Liver (tissue), 9 donors: ENCODE data around the gene UCP2. TPM values are rescaled to one million over a fixed set of nuclear protein-coding genes. Genes with fewer than 3 reads are reported as not detected.

Experiments used
- DNase-seq: peaks from one replicate; pipeline ENCODE4 v3.0.0-alpha.2; 2017; ENCODE audit warnings: low spot score
- H3K27ac ChIP-seq, 2 donors: one replicate each; pipeline ENCODE4 v1.7.0; 2013; ENCODE audit warnings: inconsistent platforms in 2 of 2, low read length in 2 of 2, control low read depth in 1 of 2, low read depth in 1 of 2, mild to moderate bottlenecking in 1 of 2
- H3K27me3 ChIP-seq, 4 donors: one replicate each; pipeline versions ENCODE4 v1.6.1 to v1.7.0; 2013; ENCODE audit warnings: low read length in 3 of 4, inconsistent platforms in 1 of 4, mild to moderate bottlenecking in 1 of 4, moderate library complexity in 1 of 4; ENCODE audit not compliant: control insufficient read depth in 4 of 4, insufficient read depth in 4 of 4
- H3K36me3 ChIP-seq, 4 donors: one replicate each; pipeline versions ENCODE4 v1.6.1 to v1.7.0; 2013; ENCODE audit warnings: low read length in 3 of 4, mild to moderate bottlenecking in 3 of 4, low read depth in 1 of 4, moderate library complexity in 1 of 4; ENCODE audit not compliant: control insufficient read depth in 4 of 4, insufficient read depth in 3 of 4
- H3K4me1 ChIP-seq, 4 donors: one replicate each; pipeline versions ENCODE4 v1.6.1 to v1.7.0; 2013; ENCODE audit warnings: low read length in 3 of 4, mild to moderate bottlenecking in 3 of 4, moderate library complexity in 1 of 4; ENCODE audit not compliant: control insufficient read depth in 4 of 4, insufficient read depth in 4 of 4
- H3K4me3 ChIP-seq, 3 donors: one replicate each; pipeline versions ENCODE4 v1.6.1 to v1.7.0; 2013; ENCODE audit warnings: low read length in 3 of 3, control low read depth in 1 of 3, low read depth in 1 of 3, mild to moderate bottlenecking in 1 of 3
- H3K9ac ChIP-seq, 2 donors: one replicate each; pipeline ENCODE4 v1.7.0; 2013; ENCODE audit warnings: low read length in 2 of 2, mild to moderate bottlenecking in 2 of 2, moderate library complexity in 2 of 2, control low read depth in 1 of 2, low read depth in 1 of 2
- H3K9me3 ChIP-seq, 4 donors: one replicate each; pipeline versions ENCODE4 v1.6.1 to v1.7.0; 2013; ENCODE audit warnings: low read length in 3 of 4; ENCODE audit not compliant: control insufficient read depth in 4 of 4
- EGR1 ChIP-seq, 2 donors: IDR thresholded peaks; 2 replicates each; pipeline ENCODE4 v1.6.1; 2016 to 2018; ENCODE audit warnings: antibody characterized with exemption in 2 of 2, low read depth in 2 of 2
- FOXA2 ChIP-seq: IDR thresholded peaks from 2 replicates; pipeline ENCODE4 v1.6.1; 2016; ENCODE audit warnings: antibody characterized with exemption
- HNF4A ChIP-seq, 2 donors: conservative IDR thresholded peaks; 2 replicates each; pipeline ENCODE4 v1.6.1; 2016; ENCODE audit warnings: antibody characterized with exemption in 2 of 2, mild to moderate bottlenecking in 2 of 2
- JUND ChIP-seq, 2 donors: IDR thresholded peaks; 2 replicates each; pipeline ENCODE4 v1.6.1; 2016; ENCODE audit warnings: antibody characterized with exemption in 2 of 2
- NR2F2 ChIP-seq: IDR thresholded peaks from 2 replicates; pipeline ENCODE4 v1.6.1; 2016; ENCODE audit warnings: antibody characterized with exemption
- RAD21 ChIP-seq, 2 donors: IDR thresholded peaks; 2 replicates each; pipeline ENCODE4 v1.6.1; 2016; ENCODE audit warnings: antibody characterized with exemption in 2 of 2, mild to moderate bottlenecking in 2 of 2
- RXRA ChIP-seq, 2 donors: IDR thresholded peaks; 2 replicates each; pipeline ENCODE4 v1.6.1; 2017 to 2018; ENCODE audit warnings: antibody characterized with exemption in 2 of 2, mild to moderate bottlenecking in 1 of 2
- SP1 ChIP-seq: IDR thresholded peaks from 2 replicates; pipeline ENCODE4 v1.6.1; 2018; ENCODE audit warnings: antibody characterized with exemption, mild to moderate bottlenecking
- TAF1 ChIP-seq: conservative IDR thresholded peaks from 2 replicates; pipeline ENCODE4 v1.6.1; 2016; ENCODE audit warnings: antibody characterized with exemption, mild to moderate bottlenecking
- YY1 ChIP-seq: IDR thresholded peaks from 2 replicates; pipeline ENCODE4 v1.6.1; 2016; ENCODE audit warnings: antibody characterized with exemption, mild to moderate bottlenecking
- WGBS: extraction: QIAGEN DNeasy Blood & Tissue Kit; methylation state at CpG from one replicate; pipeline ENCODE4 v1.1.7; 2013; 5-methylcytosine and 5-hydroxymethylcytosine counted together
- polyA plus RNA-seq, 2 donors: library from polyadenylated mRNA; stranded (reverse) in 1 of 2; unstranded in 1 of 2; fragments of 200-250 nt in 1 of 2; fragments of >200 nt in 1 of 2; fragmentation: Nextera tagmentation in 1 of 2; extraction: Ambion mirVana in 1 of 2; gene quantifications; one replicate each; pipeline versions ENCODE4 v1.2.1 to v1.2.3, GENCODE V29; 2013 to 2015
- total RNA-seq, 2 donors: library from RNA; depleted of rRNA; stranded (reverse); fragments of >200 nt; gene quantifications; one replicate each; pipeline ENCODE4 v1.2.3, GENCODE V29; 2014
- TF ChIP-seq, protein P1 (sequence below): IDR thresholded peaks from 2 replicates; pipeline ENCODE4 v1.6.1; 2016; ENCODE audit warnings: antibody characterized with exemption
- TF ChIP-seq, protein P2 (sequence below): IDR thresholded peaks from 2 replicates; pipeline ENCODE4 v1.6.1; 2016; ENCODE audit warnings: antibody characterized with exemption, mild to moderate bottlenecking
- TF ChIP-seq, protein P3 (sequence below): IDR thresholded peaks from 2 replicates; pipeline ENCODE4 v1.6.1; 2016; ENCODE audit warnings: antibody characterized with exemption
- TF ChIP-seq, protein P4 (sequence below): IDR thresholded peaks from 2 replicates; pipeline ENCODE4 v1.6.1; 2016; ENCODE audit warnings: antibody characterized with exemption
- donor health status: healthy.
- donor health status: healthy.
- donor health status: healthy.
- donor health status: healthy.
- donor health status: healthy.

Gene UCP2
- total and polyA plus RNA-seq, 4 donors: 10.4 to 137 (median 13.6) TPM

DNA sequence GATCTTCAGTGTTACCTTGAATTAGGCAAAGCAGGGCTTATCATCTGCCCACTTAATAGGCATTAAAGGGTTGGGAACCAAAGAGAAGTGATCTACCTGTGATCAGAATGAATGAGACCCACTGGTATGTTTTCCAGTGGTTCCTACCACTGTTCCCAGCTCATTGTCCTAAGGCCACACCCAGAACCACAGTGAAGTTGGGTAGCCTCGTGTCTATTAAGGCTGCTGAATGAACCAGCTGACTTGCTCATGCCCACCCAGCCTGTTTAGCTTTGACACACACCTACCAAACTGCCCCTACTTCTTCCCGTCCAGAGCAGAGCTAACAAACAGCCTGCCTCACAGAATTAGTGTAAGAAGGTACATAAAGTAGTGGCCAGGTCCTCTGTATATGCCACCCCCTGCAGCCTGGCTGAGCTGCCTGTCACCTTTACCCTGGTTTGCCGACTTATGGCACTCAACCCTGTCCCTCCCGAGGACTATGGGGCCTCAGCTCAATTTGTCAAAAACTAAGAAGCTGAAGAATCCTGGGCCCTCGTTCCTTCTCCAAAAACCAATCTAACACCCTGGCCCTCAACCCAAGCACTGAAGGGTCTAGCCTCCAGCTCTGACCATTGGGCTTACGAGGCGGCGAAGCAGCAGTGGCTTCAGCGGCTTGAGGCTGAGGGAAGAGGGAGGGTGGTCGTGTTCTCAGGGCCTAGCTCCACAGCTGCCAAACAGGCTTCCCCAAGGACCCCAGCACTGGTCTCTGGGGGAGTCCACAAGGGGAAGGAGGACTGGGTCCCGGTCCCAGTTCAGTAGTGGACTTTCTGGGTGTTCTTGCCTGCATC lies 9.8 kb downstream of the UCP2 start:
- H3K9me3 ChIP-seq: no peaks in the 10 kb centered on the region
- H3K27ac ChIP-seq: no peak overlapping the region
- no peaks in the 10 kb centered on the region for H3K4me1 ChIP-seq
- TF ChIP-seq JUND (IDR thresholded peaks at IDR 0.05) (no peak), RXRA (IDR thresholded peaks at IDR 0.05) (no peak), FOXA2 (no peak), TAF1 (no peak), RAD21 (IDR thresholded peaks at IDR 0.05) (no peak), HNF4A (conservative IDR thresholded peaks at IDR 0.05) (no peak)
- TF ChIP-seq, protein P1, sequence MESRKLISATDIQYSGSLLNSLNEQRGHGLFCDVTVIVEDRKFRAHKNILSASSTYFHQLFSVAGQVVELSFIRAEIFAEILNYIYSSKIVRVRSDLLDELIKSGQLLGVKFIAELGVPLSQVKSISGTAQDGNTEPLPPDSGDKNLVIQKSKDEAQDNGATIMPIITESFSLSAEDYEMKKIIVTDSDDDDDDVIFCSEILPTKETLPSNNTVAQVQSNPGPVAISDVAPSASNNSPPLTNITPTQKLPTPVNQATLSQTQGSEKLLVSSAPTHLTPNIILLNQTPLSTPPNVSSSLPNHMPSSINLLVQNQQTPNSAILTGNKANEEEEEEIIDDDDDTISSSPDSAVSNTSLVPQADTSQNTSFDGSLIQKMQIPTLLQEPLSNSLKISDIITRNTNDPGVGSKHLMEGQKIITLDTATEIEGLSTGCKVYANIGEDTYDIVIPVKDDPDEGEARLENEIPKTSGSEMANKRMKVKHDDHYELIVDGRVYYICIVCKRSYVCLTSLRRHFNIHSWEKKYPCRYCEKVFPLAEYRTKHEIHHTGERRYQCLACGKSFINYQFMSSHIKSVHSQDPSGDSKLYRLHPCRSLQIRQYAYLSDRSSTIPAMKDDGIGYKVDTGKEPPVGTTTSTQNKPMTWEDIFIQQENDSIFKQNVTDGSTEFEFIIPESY: no peak
- peaks cover 0 to 4% (median 0%) of the 10 kb centered on the region in 4 donors for H3K36me3 ChIP-seq
- no peak for DNase-seq
- WGBS: 89% methylated on average over 11 of the region's 11 CpGs
- no peak overlapping the region for H3K9ac ChIP-seq
- no peak overlapping the region for H3K4me3 ChIP-seq
- no peaks in the 10 kb centered on the region for H3K27me3 ChIP-seq

DNA sequence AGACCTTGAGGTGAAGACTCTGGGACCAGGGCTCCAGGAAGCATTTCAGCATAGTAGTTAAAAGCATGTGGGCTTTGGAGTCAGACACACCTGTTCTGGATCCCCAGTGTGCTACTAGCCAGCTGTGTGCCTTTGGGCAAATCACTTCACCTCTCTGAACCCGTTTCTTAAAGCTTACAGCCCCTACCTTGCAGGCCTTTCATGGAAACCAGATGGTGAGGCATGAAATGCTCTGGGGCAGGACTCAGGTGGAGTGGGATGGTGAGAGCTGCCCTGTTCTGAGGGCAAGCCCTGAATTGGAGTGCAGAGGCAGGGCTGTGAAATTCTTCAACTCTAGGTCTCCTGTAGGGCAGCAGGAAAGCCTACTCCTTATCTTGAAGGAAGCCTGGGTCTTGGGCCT lies 10.5 kb downstream of the UCP2 start:
- Histone ChIP-seq H3K36me3 (no peaks in the 10 kb centered on the region), H3K9ac (no peak overlapping the region), H3K4me1 (no peaks in the 10 kb centered on the region), H3K27me3 (no peaks in the 10 kb centered on the region), H3K9me3 (no peaks in the 10 kb centered on the region), H3K4me3 (no peak overlapping the region), H3K27ac (no peak overlapping the region)
- DNase-seq: no peak
- no peak for TF ChIP-seq RXRA (IDR thresholded peaks at IDR 0.05)
- TF ChIP-seq, protein P2, sequence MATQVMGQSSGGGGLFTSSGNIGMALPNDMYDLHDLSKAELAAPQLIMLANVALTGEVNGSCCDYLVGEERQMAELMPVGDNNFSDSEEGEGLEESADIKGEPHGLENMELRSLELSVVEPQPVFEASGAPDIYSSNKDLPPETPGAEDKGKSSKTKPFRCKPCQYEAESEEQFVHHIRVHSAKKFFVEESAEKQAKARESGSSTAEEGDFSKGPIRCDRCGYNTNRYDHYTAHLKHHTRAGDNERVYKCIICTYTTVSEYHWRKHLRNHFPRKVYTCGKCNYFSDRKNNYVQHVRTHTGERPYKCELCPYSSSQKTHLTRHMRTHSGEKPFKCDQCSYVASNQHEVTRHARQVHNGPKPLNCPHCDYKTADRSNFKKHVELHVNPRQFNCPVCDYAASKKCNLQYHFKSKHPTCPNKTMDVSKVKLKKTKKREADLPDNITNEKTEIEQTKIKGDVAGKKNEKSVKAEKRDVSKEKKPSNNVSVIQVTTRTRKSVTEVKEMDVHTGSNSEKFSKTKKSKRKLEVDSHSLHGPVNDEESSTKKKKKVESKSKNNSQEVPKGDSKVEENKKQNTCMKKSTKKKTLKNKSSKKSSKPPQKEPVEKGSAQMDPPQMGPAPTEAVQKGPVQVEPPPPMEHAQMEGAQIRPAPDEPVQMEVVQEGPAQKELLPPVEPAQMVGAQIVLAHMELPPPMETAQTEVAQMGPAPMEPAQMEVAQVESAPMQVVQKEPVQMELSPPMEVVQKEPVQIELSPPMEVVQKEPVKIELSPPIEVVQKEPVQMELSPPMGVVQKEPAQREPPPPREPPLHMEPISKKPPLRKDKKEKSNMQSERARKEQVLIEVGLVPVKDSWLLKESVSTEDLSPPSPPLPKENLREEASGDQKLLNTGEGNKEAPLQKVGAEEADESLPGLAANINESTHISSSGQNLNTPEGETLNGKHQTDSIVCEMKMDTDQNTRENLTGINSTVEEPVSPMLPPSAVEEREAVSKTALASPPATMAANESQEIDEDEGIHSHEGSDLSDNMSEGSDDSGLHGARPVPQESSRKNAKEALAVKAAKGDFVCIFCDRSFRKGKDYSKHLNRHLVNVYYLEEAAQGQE: no peak
- TF ChIP-seq SP1: no peak
- TF ChIP-seq, protein P3, sequence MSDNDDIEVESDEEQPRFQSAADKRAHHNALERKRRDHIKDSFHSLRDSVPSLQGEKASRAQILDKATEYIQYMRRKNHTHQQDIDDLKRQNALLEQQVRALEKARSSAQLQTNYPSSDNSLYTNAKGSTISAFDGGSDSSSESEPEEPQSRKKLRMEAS: no peak
- 80% methylated on average over 1 of the region's 1 CpG for WGBS

DNA sequence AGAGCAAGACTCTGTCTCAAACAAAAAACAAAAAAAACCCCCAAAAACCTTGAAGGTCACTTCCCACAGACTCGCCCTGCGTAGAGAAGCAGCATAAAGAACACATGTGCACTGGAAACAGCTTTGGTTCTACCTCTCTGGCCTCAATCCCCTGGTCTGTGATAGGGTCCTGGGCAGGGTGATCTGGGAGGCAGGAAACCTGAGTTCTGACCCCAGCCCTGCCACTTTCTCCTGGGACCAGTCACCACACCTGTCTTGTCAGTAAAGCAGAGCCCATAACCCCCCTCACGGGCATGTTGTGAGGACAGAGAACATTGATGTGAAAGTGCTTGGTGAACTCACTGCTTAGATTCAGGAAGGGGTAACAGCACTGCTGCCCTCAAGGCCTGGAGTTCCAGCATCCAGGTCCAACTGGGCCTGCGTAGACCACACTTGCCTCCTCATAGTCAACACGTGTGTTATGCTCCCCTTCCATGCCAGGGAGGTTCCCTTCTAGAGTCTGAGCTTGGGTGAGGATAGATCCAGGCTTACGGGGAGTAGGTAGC lies 11.4 kb downstream of the UCP2 start:
- Histone ChIP-seq H3K27me3 (no peaks in the 10 kb centered on the region), H3K9me3 (no peaks in the 10 kb centered on the region), H3K27ac (no peak overlapping the region), H3K36me3 (no peaks in the 10 kb centered on the region), H3K4me3 (no peak overlapping the region), H3K4me1 (no peaks in the 10 kb centered on the region), H3K9ac (no peak overlapping the region)
- no peak for DNase-seq
- 78% methylated on average over 6 of the region's 6 CpGs for WGBS
- TF ChIP-seq FOXA2 (no peak), HNF4A (conservative IDR thresholded peaks at IDR 0.05) (no peak), EGR1 (IDR thresholded peaks at IDR 0.05; ENCODE audit: low read depth in 2 of 2) (no peak), YY1 (no peak), JUND (IDR thresholded peaks at IDR 0.05) (no peak), NR2F2 (no peak), RXRA (IDR thresholded peaks at IDR 0.05) (no peak), SP1 (no peak)
- TF ChIP-seq, protein P4, sequence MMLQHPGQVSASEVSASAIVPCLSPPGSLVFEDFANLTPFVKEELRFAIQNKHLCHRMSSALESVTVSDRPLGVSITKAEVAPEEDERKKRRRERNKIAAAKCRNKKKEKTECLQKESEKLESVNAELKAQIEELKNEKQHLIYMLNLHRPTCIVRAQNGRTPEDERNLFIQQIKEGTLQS: no peak
- TF ChIP-seq, protein P3: no peak
- TF ChIP-seq, protein P1: no peak
